GM04503 (cell line): ENCODE results near the gene DSC1.

Experiments used
- DNase-seq: peaks from one replicate; pipeline ENCODE4 v3.0.0-alpha.2; 2012; ENCODE audit warnings: low read depth

Gene DSC1

GRCh38 chr18:31103423-31103822 lies 59.2 kb downstream of the DSC1 start:
- no peak for DNase-seq

GRCh38 chr18:31102941-31103340 lies 59.7 kb downstream of the DSC1 start:
- DNase-seq, result no peak

GRCh38 chr18:31102025-31102684 lies 60.5 kb downstream of the DSC1 start, which contains the start of gene DSC2:
TSS of gene DSC2 (minus strand) at chr18:31102421. CDS start at chr18:31101971, 450 bp downstream.
- DNase-seq, result no peak

- no peak for DNase-seq
Observed at GRCh38 chr18:31101183-31102024, 61.3 kb downstream of the DSC1 start.

- no peak for DNase-seq
Observed at GRCh38 chr18:31100436-31101182, 62.0 kb downstream of the DSC1 start.

GRCh38 chr18:31099450-31100230 lies 63.0 kb downstream of the DSC1 start:
- no peak for DNase-seq

- DNase-seq, result no peak
Observed at GRCh38 chr18:31098878-31099277, 63.8 kb downstream of the DSC1 start.

GRCh38 chr18:31097666-31098065 lies 65.0 kb downstream of the DSC1 start:
- no peak for DNase-seq

DNA sequence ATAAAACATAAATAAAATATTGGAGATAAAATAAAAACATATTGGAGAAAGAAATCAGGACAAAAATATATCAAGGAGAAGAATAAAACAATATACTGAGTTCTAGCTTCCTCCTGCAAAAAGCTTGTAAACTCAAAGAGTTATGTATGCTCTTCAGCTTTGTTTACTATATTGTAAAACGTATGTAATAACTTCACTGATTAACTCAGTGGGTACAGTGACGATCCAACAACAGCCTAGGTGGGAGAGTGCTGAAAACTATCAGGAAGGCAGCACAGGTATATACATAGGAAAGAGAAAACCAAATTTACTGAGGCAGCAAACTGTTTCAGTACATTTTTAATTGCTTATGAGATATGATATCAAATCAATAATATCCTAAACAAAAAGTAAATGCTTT lies 68.8 kb downstream of the DSC1 start:
- DNase-seq, result no peak

- no peak for DNase-seq
Observed at GRCh38 chr18:31093294-31093693, 69.4 kb downstream of the DSC1 start.

DNA sequence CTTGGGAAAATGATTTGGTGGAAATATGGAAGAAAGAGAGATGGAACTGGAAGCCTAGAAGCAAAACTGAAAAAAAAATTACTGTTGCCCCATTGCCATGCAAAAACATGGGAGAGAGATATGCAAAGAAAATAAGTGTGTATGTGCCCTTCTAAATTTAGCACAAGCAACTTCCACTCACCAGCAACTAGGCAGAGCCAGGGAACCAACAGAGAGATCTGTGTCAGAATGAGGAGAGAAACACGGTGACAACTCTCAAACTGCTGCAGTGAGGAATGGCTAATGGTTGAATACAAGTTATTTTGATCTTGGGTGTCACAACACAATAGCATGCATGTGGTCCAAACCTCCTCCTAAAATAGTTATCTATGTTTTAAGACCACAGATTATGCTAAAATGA lies 71.3 kb downstream of the DSC1 start:
- DNase-seq, result no peak

DNA sequence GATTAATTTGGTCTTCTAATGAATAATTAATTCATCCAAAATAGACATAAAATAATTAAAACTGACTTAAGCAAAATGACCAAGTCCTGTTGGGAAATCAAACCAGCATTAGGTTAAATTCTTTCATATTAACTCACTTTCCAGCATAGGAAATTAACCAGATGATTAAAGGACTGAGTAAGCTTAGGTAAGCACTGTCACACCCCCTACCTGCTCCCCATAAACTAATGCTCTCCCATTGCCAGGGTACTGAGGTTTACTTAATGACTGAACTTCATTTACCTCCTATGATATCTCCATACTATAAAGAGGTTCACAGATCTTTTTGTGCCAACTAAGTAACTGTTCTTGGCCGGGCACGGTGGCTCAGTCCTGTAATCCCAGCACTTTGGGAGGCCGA lies 74.1 kb downstream of the DSC1 start:
- no peak for DNase-seq

DNA sequence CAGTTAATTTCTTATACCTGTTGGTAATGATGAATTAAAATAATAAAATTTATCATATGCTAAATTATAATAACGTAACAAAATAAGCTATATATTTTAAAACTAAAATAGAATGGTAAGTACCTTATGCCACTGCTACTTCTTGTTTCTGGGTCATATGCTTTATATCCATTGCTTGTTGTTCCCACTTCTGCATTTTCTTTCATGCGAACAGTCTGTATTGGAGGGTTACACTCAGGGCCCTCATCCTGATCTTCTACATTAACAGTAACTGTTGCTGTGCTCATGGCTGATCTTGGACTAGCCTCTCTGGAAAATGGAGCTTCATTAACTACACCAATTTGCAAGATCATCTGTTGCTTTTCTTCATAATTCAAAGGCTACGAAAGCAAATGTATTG lies 82.7 kb downstream of the DSC1 start:
- no peak for DNase-seq
